Cardiac fibroblast (primary cell): Measurements from ENCODE around the gene UNCX.
"Not testable (repeated sequence)": the region's sequence is repeated elsewhere in the genome, so short reads cannot be mapped to it uniquely, and the experiment has no call there.

Experiments used
- DNase-seq, 2 donors: peaks; one replicate each; pipeline versions ENCODE4 v3.0.0 to v3.0.0-alpha.2; 2010; ENCODE audit warnings: low read depth in 2 of 2
- H3K4me3 ChIP-seq, 2 donors: replicated peaks in 1 of 2; 1 replicate in 1 of 2; 2 replicates in 1 of 2; pipeline ENCODE4 v1.5.1; 2011; ENCODE audit warnings: low read depth in 2 of 2, low read length in 2 of 2, mild to moderate bottlenecking in 2 of 2, moderate library complexity in 1 of 2
- CTCF ChIP-seq: IDR thresholded peaks from one replicate; pipeline ENCODE4 v1.5.1; 2011; ENCODE audit warnings: low read depth, mild to moderate bottlenecking, low read length, inconsistent platforms

UNCX gene

GRCh38 chr7:1276626-1277175 lies 44.0 kb downstream of the UNCX start:
- no peak for DNase-seq
- no peak overlapping the region for H3K4me3 ChIP-seq
- no peak for TF ChIP-seq CTCF

GRCh38 chr7:1278543-1278942 lies 45.9 kb downstream of the UNCX start:
- no peak for DNase-seq
- H3K4me3 ChIP-seq = no peak overlapping the region
- no peak for TF ChIP-seq CTCF

- no peak for DNase-seq
- H3K4me3 ChIP-seq = no peak overlapping the region
- TF ChIP-seq CTCF = no peak
Observed at GRCh38 chr7:1279041-1279440, 46.4 kb downstream of the UNCX start.

GRCh38 chr7:1279895-1280294 lies 47.2 kb downstream of the UNCX start:
- not testable (repeated sequence) for DNase-seq, H3K4me3 ChIP-seq

- no peak for DNase-seq
- no peak for TF ChIP-seq CTCF
- H3K4me3 ChIP-seq = no peak overlapping the region
Observed at GRCh38 chr7:1281068-1281467, 48.4 kb downstream of the UNCX start.

- H3K4me3 ChIP-seq = no peak overlapping the region
- DNase-seq = no peak
- no peak for TF ChIP-seq CTCF
Observed at GRCh38 chr7:1282679-1283078, 50.0 kb downstream of the UNCX start.

GRCh38 chr7:1283337-1283736 lies 50.7 kb downstream of the UNCX start:
- no peak for TF ChIP-seq CTCF
- no peak overlapping the region for H3K4me3 ChIP-seq
- DNase-seq = no peak
